GM18519 (cell line): ENCODE data around the gene SOX9.
"Not testable (repeated sequence)": the region's sequence is repeated elsewhere in the genome, so short reads cannot be mapped to it uniquely, and the experiment has no call there.

Experiments used
- ATAC-seq: cut with Tn5 transposase; IDR thresholded peaks from one replicate; pipeline ENCODE4 v1.9.1; 2021; ENCODE audit warnings: mild to moderate bottlenecking, moderate library complexity; ENCODE audit not compliant: unreplicated experiment, low FRiP score

Gene SOX9

GRCh38 chr17:72125226-72125651 is 4.4 kb downstream of the SOX9 start:
- no peak for ATAC-seq

GRCh38 chr17:72125742-72126141 is 4.9 kb downstream of the SOX9 start:
- ATAC-seq: no peak

DNA sequence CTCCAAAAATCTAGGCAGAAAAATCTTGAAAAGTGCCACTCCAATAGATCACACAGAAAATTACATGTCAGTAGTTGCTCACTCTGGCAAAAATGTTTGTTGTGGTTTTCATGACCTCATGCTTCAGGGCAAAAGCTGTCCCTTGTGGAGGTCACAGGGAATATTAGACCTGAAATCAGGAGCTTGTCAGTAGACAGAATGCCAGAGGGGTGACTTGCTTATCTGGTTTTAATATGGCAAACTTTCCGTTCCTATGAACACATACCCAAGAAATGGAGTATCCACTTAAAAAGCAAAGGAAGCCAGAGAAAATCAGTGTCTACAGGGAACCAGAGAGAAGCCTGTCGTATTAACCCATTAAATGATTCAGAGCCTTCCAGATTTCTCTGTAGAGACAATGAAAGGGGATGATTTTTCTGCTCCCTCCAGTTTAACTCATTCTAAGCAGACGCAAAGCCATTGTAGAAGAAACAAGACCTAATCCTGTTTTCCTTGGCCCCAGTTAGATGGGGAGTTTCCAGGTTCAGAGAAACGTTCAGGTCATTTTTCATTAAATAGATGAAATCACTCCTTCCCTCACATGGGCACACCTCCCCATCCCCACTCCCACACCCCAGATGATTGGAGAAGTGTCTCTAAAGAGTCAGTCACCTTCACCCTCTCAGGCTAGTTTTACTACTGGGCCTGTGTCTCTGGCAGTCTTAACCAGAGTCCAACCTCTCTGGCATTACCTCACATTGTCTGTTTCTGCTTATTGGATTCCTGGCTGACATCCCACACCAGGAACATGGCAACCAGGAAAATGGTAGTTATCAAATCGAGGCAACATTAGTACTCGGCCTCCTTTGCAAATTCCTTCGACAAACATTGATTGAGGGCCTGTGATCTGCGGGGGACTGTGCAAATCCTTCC is 6.0 kb downstream of the SOX9 start:
- no peak for ATAC-seq

DNA sequence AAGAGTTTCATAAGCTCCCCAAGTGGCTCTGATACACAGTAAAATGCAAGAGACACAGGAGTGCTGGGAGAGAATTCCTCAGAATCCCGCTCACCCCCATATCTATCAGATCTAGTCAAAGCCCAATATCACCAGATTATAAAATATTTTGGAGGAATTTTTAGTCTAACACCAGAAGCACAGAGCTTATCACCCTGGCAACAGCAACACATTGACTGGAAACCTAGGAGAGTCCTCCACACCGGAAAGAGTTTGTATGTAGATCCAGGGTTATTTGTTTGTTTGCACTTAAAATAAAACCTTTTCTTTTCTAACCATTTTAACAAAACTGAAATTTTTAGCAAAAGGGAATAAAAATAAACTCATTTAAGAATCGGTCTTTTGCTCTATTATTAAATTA is 7.2 kb downstream of the SOX9 start:
- no peak for ATAC-seq

DNA sequence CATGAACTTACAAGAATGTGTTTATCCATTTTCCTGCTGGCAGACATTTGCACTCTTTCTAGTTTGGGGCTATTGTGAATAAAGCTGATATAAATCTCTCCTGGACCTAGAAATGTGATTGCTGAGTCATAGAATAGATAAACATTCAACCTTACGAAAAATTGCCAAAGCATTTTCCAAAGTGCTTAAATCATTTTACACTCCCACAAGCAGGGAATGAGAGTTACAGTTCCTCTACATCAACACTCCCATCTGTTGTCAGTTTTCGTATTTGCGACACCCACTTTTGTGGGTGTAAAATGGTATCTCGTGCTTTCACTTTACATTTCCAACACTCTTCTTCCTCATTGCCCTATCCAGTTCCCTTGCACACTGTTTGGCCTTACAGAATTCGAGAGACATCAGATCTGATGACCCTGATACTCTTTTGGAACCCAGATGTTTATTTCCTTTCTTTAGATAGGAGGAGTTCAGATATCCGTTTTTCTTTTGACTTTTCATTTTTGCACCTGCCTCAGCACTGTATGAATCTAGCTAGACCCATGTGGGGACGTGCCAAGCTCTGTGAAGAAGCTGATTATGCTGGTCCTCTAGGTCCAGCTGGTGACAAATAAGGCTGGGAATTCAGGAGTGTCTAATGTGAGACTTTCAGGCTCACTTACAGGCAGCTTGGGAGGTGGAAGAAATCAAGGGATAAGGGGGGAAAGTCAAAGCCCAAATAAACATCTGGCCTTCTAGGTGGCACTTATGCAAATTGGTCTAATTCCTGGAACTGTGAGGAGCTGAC is 14.0 kb downstream of the SOX9 start:
- ATAC-seq: no peak

GRCh38 chr17:72135546-72136325 is 14.9 kb downstream of the SOX9 start:
- ATAC-seq: no peak

GRCh38 chr17:72136692-72137091 is 15.9 kb downstream of the SOX9 start:
- no peak for ATAC-seq

GRCh38 chr17:72137161-72137560 is 16.3 kb downstream of the SOX9 start:
- ATAC-seq: no peak

- ATAC-seq: no peak
Observed at GRCh38 chr17:72139212-72139611, 18.4 kb downstream of the SOX9 start.

- ATAC-seq: no peak
Observed at GRCh38 chr17:72141336-72141735, 20.5 kb downstream of the SOX9 start.

DNA sequence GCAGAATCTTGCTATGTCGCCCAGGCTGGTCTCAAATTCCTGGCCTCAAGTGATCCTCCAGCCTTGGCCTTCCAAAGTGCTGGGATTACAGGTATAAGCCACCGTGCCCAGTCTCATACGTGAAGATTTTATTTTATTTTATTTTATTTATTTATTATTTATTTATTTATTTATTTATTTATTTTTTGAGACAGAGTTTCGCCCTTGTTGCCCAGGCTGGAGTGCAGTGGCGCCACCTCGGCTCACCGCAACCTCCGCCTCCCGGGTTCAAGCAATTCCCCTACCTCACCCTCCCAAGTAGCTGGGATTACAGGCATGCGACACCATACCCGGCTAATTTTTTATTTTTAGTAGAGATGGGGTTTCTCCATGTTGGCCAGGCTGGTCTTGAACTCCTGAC is 21.3 kb downstream of the SOX9 start:
- not testable (repeated sequence) for ATAC-seq

- no peak for ATAC-seq
Observed at GRCh38 chr17:72142614-72143013, 21.8 kb downstream of the SOX9 start.

DNA sequence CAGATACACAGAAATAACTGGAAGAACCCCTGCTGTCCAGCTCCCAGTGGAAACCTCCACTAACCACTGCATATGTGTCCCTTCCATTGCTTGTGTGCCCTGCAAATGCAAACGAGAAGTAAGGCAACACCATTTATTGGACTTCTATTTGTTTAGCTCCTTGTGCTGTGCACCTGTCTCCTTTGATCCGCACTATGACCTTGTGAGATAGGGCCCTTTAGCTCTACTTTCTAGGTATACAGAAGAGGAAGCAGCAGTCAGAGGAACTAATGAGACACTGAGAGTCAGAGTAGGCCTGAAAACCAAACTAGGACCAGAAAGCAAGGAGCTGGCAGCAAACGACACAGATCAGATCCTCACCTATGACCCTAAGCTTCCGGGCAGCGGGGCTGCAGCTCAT is 22.4 kb downstream of the SOX9 start:
- ATAC-seq: no peak

DNA sequence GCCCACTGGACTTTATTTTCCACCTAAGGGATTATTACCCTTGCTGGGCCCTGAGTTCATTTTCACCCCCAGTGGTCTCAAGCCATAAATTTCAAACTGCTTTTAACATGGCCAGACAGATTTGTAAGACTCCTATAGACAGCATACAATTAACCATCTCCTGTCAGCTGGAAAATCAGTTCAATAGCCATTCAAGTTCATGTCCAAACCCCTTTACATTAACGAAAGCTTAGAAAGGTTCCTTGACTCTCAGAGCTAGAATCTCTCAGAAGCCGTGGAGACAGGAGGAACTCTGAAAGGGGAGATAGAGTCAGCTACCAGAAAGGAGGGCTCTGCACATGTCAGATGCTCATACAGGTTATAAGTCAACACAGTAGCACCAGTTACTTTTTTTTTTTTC is 23.3 kb downstream of the SOX9 start:
- ATAC-seq: no peak

- no peak for ATAC-seq
Observed at GRCh38 chr17:72145562-72145961, 24.7 kb downstream of the SOX9 start.

GRCh38 chr17:72145962-72146361 is 25.1 kb downstream of the SOX9 start:
- ATAC-seq: no peak

- no peak for ATAC-seq
Observed at GRCh38 chr17:72146371-72146770, 25.6 kb downstream of the SOX9 start.

- no peak for ATAC-seq
Observed at GRCh38 chr17:72150632-72151460, 30.0 kb downstream of the SOX9 start.

DNA sequence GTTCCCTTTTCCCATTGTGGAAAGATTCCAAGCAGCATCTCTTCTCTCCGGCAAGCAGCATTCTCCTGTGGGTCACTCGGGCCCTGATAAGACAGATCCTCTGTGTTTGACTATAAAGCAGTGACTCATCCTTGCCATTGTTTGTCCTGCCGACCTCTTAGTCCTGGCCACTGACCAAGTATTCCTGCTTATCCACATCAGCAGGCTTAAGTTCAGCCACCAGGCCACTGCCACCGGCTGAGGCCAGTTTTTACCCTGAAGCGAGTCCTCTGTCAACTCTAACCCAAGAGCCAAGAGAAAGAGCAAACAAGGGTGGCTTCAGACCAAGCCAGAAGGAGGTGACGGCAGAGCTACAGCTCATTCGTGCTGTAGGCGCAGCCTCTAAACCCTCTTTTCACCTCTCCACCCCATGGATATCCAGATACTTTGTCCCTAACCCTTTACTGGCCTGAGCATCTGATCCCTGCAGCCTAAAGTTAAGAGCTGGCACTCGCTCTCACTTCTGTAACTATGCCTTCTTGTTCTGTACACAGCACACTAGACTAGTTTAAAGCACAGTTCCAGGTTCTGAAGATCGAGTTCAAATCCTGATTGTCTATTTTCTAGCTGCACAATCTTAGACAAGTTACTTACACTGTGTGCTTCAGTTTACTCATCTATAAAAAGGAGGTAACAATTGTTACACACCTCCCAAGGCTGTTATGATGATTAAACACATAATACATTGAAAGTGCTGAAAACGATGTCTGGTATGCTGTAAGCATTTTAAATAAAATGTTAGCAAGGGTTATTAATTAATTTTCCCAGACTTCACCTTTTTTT is 31.0 kb downstream of the SOX9 start:
- ATAC-seq: no peak
